Glutamatergic neuron (in vitro differentiated cells): ENCODE measurements around the gene HMX1. TPM values are rescaled to one million over a fixed set of nuclear protein-coding genes. Genes with fewer than 3 reads are reported as not detected.

Experiments
- DNase-seq: peaks from one replicate; pipeline ENCODE4 v3.0.0; 2022
- H3K27ac Mint-ChIP-seq: one replicate; pipeline ENCODE4 v1.8.0; 2020; ENCODE audit warnings: mild to moderate bottlenecking, mixed read lengths, inconsistent platforms; ENCODE audit not compliant: unreplicated experiment
- H3K27me3 Mint-ChIP-seq: one replicate; pipeline ENCODE4 v1.8.0; 2020; ENCODE audit warnings: mild to moderate bottlenecking, moderate library complexity, mixed read lengths, inconsistent platforms; ENCODE audit not compliant: unreplicated experiment
- H3K36me3 Mint-ChIP-seq: one replicate; pipeline ENCODE4 v1.8.0; 2020; ENCODE audit warnings: mild to moderate bottlenecking, mixed read lengths, inconsistent platforms; ENCODE audit not compliant: unreplicated experiment
- H3K4me1 Mint-ChIP-seq: one replicate; pipeline ENCODE4 v1.8.0; 2020; ENCODE audit warnings: mild to moderate bottlenecking, low read depth, mixed read lengths, inconsistent platforms; ENCODE audit not compliant: unreplicated experiment
- H3K4me3 Mint-ChIP-seq: one replicate; pipeline ENCODE4 v1.8.0; 2020; ENCODE audit warnings: mild to moderate bottlenecking, mixed read lengths, inconsistent platforms; ENCODE audit not compliant: unreplicated experiment
- H3K9me3 Mint-ChIP-seq: one replicate; pipeline ENCODE4 v1.8.0; 2020; ENCODE audit warnings: mild to moderate bottlenecking, moderate library complexity, mixed read lengths, inconsistent platforms; ENCODE audit not compliant: unreplicated experiment
- total RNA-seq: library from RNA; stranded (reverse); fragmentation: NEBNext Ultra II Directional; extraction: Animal tissue kit (Norgen Biotek cat#: 25700); gene quantifications from one replicate; pipeline ENCODE4 v1.2.1, GENCODE V29; 2021; ENCODE audit not compliant: unreplicated experiment
- TF ChIP-seq, protein P1 (sequence below): fragments of 200-600 bp; sonication (generic); IDR thresholded peaks from one replicate; pipeline ENCODE4 v1.5.0; 2021; ENCODE audit not compliant: partially characterized antibody, unreplicated experiment

The HMX1 gene
- total RNA-seq, 1 donor from 2014 or later = 1.7 TPM

DNA sequence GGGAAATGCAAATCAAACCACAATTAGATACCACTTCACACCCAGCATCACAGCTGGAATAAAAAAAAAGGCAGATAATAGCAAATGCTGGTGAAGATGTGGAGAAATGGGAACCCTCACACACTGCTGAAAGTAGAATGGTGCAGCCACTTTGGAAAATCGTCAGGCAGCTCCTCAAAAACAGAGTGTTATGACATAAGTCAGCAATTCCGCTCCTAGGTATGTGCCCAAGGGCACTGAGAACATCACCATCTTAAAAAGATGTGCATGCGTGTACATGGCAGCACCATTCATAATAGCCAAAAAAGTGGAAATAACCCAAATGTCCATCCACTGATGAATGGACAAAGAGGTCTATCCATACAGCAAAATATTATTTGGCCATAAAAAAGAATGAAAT is 28.0 kb downstream of the HMX1 start:
- Mint-ChIP-seq H3K4me1 (peaks cover 2% of the 10 kb centered on the region), H3K36me3 (no peaks in the 10 kb centered on the region), H3K9me3 (peaks cover 4% of the 10 kb centered on the region), H3K27ac (no peak overlapping the region), H3K27me3 (peaks cover 4% of the 10 kb centered on the region), H3K4me3 (no peak overlapping the region)
- DNase-seq = no peak
- TF ChIP-seq, protein P1, sequence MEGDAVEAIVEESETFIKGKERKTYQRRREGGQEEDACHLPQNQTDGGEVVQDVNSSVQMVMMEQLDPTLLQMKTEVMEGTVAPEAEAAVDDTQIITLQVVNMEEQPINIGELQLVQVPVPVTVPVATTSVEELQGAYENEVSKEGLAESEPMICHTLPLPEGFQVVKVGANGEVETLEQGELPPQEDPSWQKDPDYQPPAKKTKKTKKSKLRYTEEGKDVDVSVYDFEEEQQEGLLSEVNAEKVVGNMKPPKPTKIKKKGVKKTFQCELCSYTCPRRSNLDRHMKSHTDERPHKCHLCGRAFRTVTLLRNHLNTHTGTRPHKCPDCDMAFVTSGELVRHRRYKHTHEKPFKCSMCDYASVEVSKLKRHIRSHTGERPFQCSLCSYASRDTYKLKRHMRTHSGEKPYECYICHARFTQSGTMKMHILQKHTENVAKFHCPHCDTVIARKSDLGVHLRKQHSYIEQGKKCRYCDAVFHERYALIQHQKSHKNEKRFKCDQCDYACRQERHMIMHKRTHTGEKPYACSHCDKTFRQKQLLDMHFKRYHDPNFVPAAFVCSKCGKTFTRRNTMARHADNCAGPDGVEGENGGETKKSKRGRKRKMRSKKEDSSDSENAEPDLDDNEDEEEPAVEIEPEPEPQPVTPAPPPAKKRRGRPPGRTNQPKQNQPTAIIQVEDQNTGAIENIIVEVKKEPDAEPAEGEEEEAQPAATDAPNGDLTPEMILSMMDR = no peak

DNA sequence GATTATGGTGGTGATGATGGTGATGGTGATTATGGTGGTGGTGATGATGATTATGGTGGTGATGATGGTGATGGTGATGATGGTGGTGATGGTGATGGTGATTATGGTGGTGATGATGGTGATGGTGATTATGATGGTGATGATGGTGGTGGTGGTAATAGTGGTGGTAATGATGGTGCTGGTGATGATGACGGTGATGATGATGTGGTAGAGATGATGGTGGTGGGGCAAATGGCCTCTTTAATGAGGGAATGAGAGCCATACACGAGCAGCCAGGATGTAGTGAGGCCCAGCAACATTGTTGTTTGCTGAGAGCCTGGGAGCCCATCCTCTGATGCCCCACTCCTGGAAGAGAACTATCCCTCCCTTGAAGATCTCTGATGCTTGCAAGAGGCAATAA is 29.0 kb downstream of the HMX1 start:
- Mint-ChIP-seq H3K9me3 (peaks cover 4% of the 10 kb centered on the region), H3K4me3 (no peak overlapping the region), H3K27me3 (peaks cover 4% of the 10 kb centered on the region), H3K27ac (no peak overlapping the region), H3K4me1 (peaks cover 2% of the 10 kb centered on the region), H3K36me3 (no peaks in the 10 kb centered on the region)
- DNase-seq = no peak
- TF ChIP-seq, protein P1 = no peak

DNA sequence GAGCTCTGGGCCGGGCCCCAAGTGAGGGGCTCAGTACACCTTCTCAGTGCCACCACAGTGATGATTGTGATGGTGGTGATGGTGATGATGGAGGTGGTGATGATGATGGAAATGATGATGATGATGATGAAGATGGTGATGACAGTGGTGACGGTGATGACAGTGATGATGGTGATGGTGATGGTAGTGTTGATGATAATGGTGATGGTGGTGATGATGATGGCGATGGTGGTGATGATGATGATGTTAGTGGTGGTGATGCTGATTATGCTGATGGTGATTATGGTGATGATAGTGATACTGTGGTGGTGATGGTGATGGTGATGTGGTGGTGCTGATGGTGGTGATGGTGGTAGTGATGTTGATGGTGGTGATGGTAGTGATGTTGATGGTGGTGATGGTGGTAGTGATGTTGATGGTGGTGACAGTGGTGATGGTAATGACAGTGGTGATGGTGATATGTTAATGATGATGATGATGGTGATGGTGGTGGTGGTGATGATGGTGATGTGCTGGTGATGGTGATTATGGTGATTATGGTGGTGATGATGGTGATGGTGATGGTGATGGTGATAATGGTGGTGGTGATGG is 29.9 kb downstream of the HMX1 start:
- Mint-ChIP-seq H3K4me3 (no peak overlapping the region), H3K9me3 (peaks cover 4% of the 10 kb centered on the region), H3K4me1 (peaks cover 2% of the 10 kb centered on the region), H3K27me3 (peaks cover 4% of the 10 kb centered on the region), H3K36me3 (no peaks in the 10 kb centered on the region), H3K27ac (no peak overlapping the region)
- TF ChIP-seq, protein P1 = no peak
- DNase-seq = no peak

DNA sequence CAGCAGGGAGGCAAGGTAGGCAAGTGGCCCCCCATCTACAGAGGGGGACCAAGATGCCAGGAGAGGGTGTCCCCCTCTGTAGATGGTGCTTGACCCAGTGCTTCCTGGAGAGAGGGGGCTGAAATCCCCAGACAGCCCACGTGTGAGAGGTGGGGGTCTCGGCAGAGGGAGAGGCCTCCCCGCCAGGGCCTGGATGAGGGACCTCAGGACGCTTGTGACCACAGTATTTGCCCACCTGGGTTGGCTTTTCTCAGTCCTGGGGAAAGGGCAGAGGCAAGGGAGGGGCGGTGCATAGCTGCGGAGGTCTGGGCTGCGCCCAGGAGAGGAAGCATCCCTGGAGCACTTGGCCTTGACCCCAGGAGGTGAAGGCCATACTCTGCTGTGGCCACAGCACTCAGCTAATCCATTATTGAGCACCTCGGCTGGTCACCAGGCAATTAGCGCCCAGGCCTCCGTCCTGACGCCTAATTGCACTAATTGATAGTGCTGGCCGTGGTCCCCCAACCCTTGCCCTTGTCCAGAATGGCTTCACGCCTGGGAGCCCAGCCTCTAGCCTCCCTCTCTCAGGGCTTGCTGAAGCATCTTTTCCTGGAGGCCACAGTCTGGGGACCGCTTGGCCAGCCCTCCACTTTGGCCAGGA is 30.7 kb downstream of the HMX1 start:
- DNase-seq = no peak
- peaks cover 8% of the 10 kb centered on the region for H3K9me3 Mint-ChIP-seq
- no peak overlapping the region for H3K27ac Mint-ChIP-seq
- H3K36me3 Mint-ChIP-seq = no peaks in the 10 kb centered on the region
- TF ChIP-seq, protein P1 = peak; percentile 3
- H3K4me3 Mint-ChIP-seq = no peak overlapping the region
- H3K4me1 Mint-ChIP-seq = peaks cover 2% of the 10 kb centered on the region
- peaks cover 4% of the 10 kb centered on the region for H3K27me3 Mint-ChIP-seq
